GM12878 (cell line): ENCODE results near the gene PDE1C. TPM values are rescaled to one million over a fixed set of nuclear protein-coding genes. Genes with fewer than 3 reads are reported as not detected.

Experiments
- ATAC-seq: fragments of 200-7000 bp; cut with Tn5 transposase; 3 replicates; pipeline ENCODE4 v1.9.1; 2020; ENCODE audit warnings: mild to moderate bottlenecking, moderate library complexity
- BruUV-seq: library from RNA; stranded (reverse); fragments of 400-500 nt; replicated peaks from 2 replicates; lab custom pipeline; 2021; lab: Mats Ljungman, UMichigan
- CTCF ChIA-PET: fragments of 300-600 bp; sonication (Branson Sonifier 250); formaldehyde crosslinking; extraction: SDS; loops from one replicate; lab custom pipeline; 2021; ENCODE audit warnings: inconsistent platforms; lab: Yijun Ruan, JAX
- POLR2A ChIA-PET: fragments of 350-600 bp; formaldehyde crosslinking; extraction: SDS; loops from one replicate; lab custom pipeline; 2021; ENCODE audit warnings: inconsistent platforms; lab: Charles Lee
- RAD21 ChIA-PET: fragments of 300-600 bp; sonication (Branson Sonifier 250); formaldehyde crosslinking; loops from one replicate; lab custom pipeline; 2023; ENCODE audit warnings: antibody characterized with exemption; ENCODE audit not compliant: unreplicated experiment; lab: Charles Lee
- SMC1A ChIA-PET: fragments of 300-600 bp; sonication (Branson Sonifier 250); formaldehyde crosslinking; loops from one replicate; lab custom pipeline; 2023; ENCODE audit not compliant: unreplicated experiment, uncharacterized antibody; lab: Charles Lee
- DNase-seq: peaks from one replicate; pipeline ENCODE4 v3.0.0-alpha.2; 2011; ENCODE audit warnings: low read depth, low spot score
- FAIRE-seq: peaks from 3 replicates; lab custom pipeline; 2011; peaks lifted over from hg19 to GRCh38; lab: Jason Lieb, UNC
- H2AFZ ChIP-seq: 2 replicates; pipeline ENCODE4 v1.6.0; 2011; ENCODE audit warnings: low read depth, low read length, control low read depth; ENCODE audit not compliant: control insufficient read depth
- H3K27ac ChIP-seq: 2 replicates; pipeline ENCODE4 v1.5.1; 2011; ENCODE audit warnings: control low read depth; ENCODE audit not compliant: control insufficient read depth, insufficient read depth
- H3K27me3 ChIP-seq, 2 experiments: replicated peaks in 1 of 2; 2 replicates each; pipeline versions ENCODE4 v1.6.0 to v1.6.1; 2011; ENCODE audit warnings: low read length in 1 of 2; ENCODE audit not compliant: control insufficient read depth in 2 of 2, insufficient read depth in 2 of 2
- H3K36me3 ChIP-seq, 2 experiments: 2 replicates each; pipeline ENCODE4 v1.5.1; 2011; ENCODE audit warnings: low read length in 1 of 2; ENCODE audit not compliant: control insufficient read depth in 2 of 2, insufficient read depth in 2 of 2
- H3K4me1 ChIP-seq: 2 replicates; pipeline ENCODE4 v1.6.1; 2011; ENCODE audit warnings: mild to moderate bottlenecking, low read length, moderate library complexity, mixed read lengths; ENCODE audit not compliant: control insufficient read depth, insufficient read depth
- H3K4me2 ChIP-seq: 2 replicates; pipeline ENCODE4 v1.6.0; 2011; ENCODE audit warnings: control low read depth; ENCODE audit not compliant: control insufficient read depth, insufficient read depth
- H3K4me3 ChIP-seq: fragments of 200-600 bp; sonication (generic); 2 replicates; pipeline ENCODE4 v1.5.1; 2016
- H3K79me2 ChIP-seq: 2 replicates; pipeline ENCODE4 v1.6.0; 2011; ENCODE audit warnings: low read length; ENCODE audit not compliant: control insufficient read depth, insufficient read depth
- H3K9ac ChIP-seq: 2 replicates; pipeline ENCODE4 v1.8.0; 2011; ENCODE audit warnings: low read length, control low read depth, mixed read lengths; ENCODE audit not compliant: control insufficient read depth, insufficient read depth
- H3K9me3 ChIP-seq: replicated peaks from 3 replicates; pipeline ENCODE4 v1.5.1; 2011; ENCODE audit warnings: mild to moderate bottlenecking, low read length; ENCODE audit not compliant: control insufficient read depth, insufficient read depth
- H4K20me1 ChIP-seq: 2 replicates; pipeline ENCODE4 v1.6.0; 2011; ENCODE audit not compliant: control insufficient read depth, insufficient read depth
- BRCA1 ChIP-seq: IDR thresholded peaks from 2 replicates; pipeline ENCODE4 v1.6.1; 2011; ENCODE audit warnings: low read depth, low read length, improper control_type of control experiment
- FOXK2 ChIP-seq: fragments of 450-650 bp; IDR thresholded peaks from 2 replicates; pipeline ENCODE4 v1.6.1; 2017; ENCODE audit warnings: mild to moderate bottlenecking, moderate library complexity
- MEF2A ChIP-seq: IDR thresholded peaks from 2 replicates; pipeline ENCODE4 v1.6.1; 2011; ENCODE audit warnings: low read depth, mild to moderate bottlenecking, low read length, moderate library complexity; ENCODE audit not compliant: insufficient read depth
- RAD21 ChIP-seq: IDR thresholded peaks from 2 replicates; pipeline ENCODE4 v1.6.1; 2011; ENCODE audit warnings: mild to moderate bottlenecking, low read depth, low read length, moderate library complexity; ENCODE audit not compliant: insufficient read depth
- RCOR1 ChIP-seq: conservative IDR thresholded peaks from 2 replicates; pipeline ENCODE4 v1.6.1; 2012; ENCODE audit warnings: low read depth, low read length, improper control_type of control experiment
- SMARCA5 ChIP-seq: fragments of 450-650 bp; IDR thresholded peaks from 2 replicates; pipeline ENCODE4 v1.6.1; 2017; ENCODE audit warnings: mild to moderate bottlenecking
- SP1 ChIP-seq: IDR thresholded peaks from one replicate; pipeline ENCODE4 v1.6.1; 2011; ENCODE audit warnings: low read depth, low read length
- ZNF687 ChIP-seq: fragments of 450-650 bp; IDR thresholded peaks from 2 replicates; pipeline ENCODE4 v1.6.1; 2017; ENCODE audit warnings: mild to moderate bottlenecking, moderate library complexity
- in situ Hi-C: fragments of 300-500 bp; cut with MboI; formaldehyde crosslinking; loops from 9 replicates; pipeline ENCODE4 v1.14.3; 2018; ENCODE audit warnings: mixed read lengths
- intact Hi-C: fragments of 100-400 bp; cut with micrococcal nuclease; formaldehyde crosslinking; loops from one replicate; pipeline ENCODE4 v1.14.2; 2022; ENCODE audit not compliant: unreplicated experiment
- polyA plus RNA-seq, 11 experiments: library from polyadenylated mRNA; depleted of rRNA in 4 of 11; unstranded in 6 of 11; stranded (reverse) in 5 of 11; fragments of >200 nt; fragmentation: Nextera tagmentation in 4 of 11; fragmentation: Illumina TruSeq in 1 of 11; extraction: Ambion mirVana in 4 of 11; extraction: Trizol in 1 of 11; gene quantifications; 1 replicate in 1 of 11; 2 replicates in 10 of 11; pipeline versions ENCODE4 v1.2.1 to v1.2.3, GENCODE V29; 2011 to 2016; ENCODE audit warnings: inconsistent platforms in 2 of 11, missing spikeins in 2 of 11, low read depth in 1 of 11
- total RNA-seq, 4 experiments: library from RNA; depleted of rRNA in 3 of 4; stranded (reverse); fragments of >200 nt in 3 of 4; fragmentation: Illumina TruSeq in 1 of 4; extraction: Trizol in 1 of 4; gene quantifications; 2 replicates each; pipeline versions ENCODE4 v1.2.1 to v1.2.3, GENCODE V29; 2013 to 2021
- TF ChIP-seq, protein P1 (sequence below): fragments of 450-650 bp; IDR thresholded peaks from 2 replicates; pipeline ENCODE4 v1.6.1; 2017; ENCODE audit warnings: borderline replicate concordance

PDE1C gene
- total and polyA plus RNA-seq, 10 of the 15 experiments (the other 5 are each of a cell fraction or from before 2014, with no cell fraction given): 0.29 to 2.3 (median 0.70) TPM

DNA sequence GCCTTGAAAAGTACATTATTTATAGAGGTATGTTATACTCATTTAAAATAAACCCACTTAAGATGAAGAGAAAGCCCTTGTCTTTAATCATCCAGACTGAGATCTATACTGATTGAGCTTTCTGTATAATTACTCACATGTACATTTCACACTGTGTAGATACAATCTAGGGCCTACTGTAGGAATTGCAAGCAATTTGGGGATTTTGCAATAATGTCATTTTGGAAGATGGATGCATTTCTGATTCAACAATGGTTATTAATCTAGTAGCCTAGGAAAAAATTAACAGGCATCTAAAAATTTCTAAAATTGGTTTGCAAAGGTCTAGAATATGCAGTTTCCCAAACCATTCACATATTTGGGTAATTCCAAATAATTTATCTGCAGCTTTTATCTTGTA lies 132.2 kb downstream of the PDE1C start:
- ChIA-PET POLR2A (no interaction called here), CTCF (interaction anchor here (0.6 kb wide), 1 partner anchor 8 kb away, joined by 3 read pairs; no protein-coding TSS in a partner anchor), SMC1A (interaction anchor here (0.7 to 1.8 kb wide), 8 partner anchors 10 to 45 kb away, joined by 3 to 6 read pairs (median 3); no protein-coding TSS in a partner anchor), RAD21 (no interaction called here)
- no peak overlapping the region for H3K4me2 ChIP-seq
- no peak overlapping the region for H3K27ac ChIP-seq
- H2AFZ ChIP-seq: no peak overlapping the region
- BruUV-seq: no TSS peak
- H3K36me3 ChIP-seq: no peaks in the 10 kb centered on the region
- DNase-seq (no peak), ATAC-seq (no peak), FAIRE-seq (no peak)
- H3K9ac ChIP-seq: no peak overlapping the region
- TF ChIP-seq, protein P1, sequence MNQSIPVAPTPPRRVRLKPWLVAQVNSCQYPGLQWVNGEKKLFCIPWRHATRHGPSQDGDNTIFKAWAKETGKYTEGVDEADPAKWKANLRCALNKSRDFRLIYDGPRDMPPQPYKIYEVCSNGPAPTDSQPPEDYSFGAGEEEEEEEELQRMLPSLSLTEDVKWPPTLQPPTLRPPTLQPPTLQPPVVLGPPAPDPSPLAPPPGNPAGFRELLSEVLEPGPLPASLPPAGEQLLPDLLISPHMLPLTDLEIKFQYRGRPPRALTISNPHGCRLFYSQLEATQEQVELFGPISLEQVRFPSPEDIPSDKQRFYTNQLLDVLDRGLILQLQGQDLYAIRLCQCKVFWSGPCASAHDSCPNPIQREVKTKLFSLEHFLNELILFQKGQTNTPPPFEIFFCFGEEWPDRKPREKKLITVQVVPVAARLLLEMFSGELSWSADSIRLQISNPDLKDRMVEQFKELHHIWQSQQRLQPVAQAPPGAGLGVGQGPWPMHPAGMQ: no peak
- TF ChIP-seq SP1: no peak
- no peak for TF ChIP-seq SMARCA5
- no peak for TF ChIP-seq BRCA1
- TF ChIP-seq FOXK2: no peak
- no peak for TF ChIP-seq RAD21
- TF ChIP-seq MEF2A: no peak
- TF ChIP-seq ZNF687: no peak
- no peak for TF ChIP-seq RCOR1
- intact Hi-C loops (no loop called here), in situ Hi-C loops (no loop called here)
- no peaks in the 10 kb centered on the region for H3K9me3 ChIP-seq
- no peak overlapping the region for H3K4me3 ChIP-seq
- no peaks in the 10 kb centered on the region for H3K27me3 ChIP-seq
- no peaks in the 10 kb centered on the region for H3K79me2 ChIP-seq
- no peaks in the 10 kb centered on the region for H3K4me1 ChIP-seq
- no peaks in the 10 kb centered on the region for H4K20me1 ChIP-seq
